PC-3 (cell line): ENCODE data around the gene SPCS2.

Experiments used
- EZH2 ChIP-seq: fragments of 300-600 bp; sonication (generic); IDR thresholded peaks from one replicate; pipeline ENCODE4 v1.6.1; 2017; ENCODE audit warnings: antibody characterized with exemption, mild to moderate bottlenecking, low read length; ENCODE audit not compliant: unreplicated experiment
- EZH2phosphoT487 ChIP-seq: fragments of 300-600 bp; sonication (generic); IDR thresholded peaks from 2 replicates; pipeline ENCODE4 v1.6.1; 2018; ENCODE audit warnings: mild to moderate bottlenecking, antibody characterized with exemption, low read length, borderline replicate concordance
- TF ChIP-seq, protein P1 (sequence below): fragments of 300-600 bp; sonication (generic); conservative IDR thresholded peaks from 2 replicates; pipeline ENCODE4 v1.5.1; 2017; ENCODE audit warnings: antibody characterized with exemption, low read depth, mild to moderate bottlenecking, low read length

DNA sequence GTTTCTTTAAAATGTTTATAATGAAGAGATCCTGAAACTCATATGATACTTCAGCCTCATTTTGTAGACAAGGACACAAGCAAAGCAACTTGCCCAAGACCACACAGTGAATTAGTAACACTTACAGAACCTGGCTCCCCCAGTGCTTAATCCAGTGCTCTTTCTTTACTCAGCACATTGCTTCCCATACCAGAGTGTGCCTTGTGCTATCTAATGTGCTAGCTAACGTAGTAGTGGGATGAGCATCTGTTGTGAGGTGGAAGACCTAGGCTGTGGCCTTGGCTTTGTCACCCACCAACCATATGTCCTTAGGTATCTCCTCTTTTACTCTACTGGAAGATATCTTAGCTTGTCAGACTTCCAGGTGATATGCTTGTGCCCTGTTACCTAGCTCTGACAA, 5.1 kb downstream of the SPCS2 start:
- TF ChIP-seq, protein P1, sequence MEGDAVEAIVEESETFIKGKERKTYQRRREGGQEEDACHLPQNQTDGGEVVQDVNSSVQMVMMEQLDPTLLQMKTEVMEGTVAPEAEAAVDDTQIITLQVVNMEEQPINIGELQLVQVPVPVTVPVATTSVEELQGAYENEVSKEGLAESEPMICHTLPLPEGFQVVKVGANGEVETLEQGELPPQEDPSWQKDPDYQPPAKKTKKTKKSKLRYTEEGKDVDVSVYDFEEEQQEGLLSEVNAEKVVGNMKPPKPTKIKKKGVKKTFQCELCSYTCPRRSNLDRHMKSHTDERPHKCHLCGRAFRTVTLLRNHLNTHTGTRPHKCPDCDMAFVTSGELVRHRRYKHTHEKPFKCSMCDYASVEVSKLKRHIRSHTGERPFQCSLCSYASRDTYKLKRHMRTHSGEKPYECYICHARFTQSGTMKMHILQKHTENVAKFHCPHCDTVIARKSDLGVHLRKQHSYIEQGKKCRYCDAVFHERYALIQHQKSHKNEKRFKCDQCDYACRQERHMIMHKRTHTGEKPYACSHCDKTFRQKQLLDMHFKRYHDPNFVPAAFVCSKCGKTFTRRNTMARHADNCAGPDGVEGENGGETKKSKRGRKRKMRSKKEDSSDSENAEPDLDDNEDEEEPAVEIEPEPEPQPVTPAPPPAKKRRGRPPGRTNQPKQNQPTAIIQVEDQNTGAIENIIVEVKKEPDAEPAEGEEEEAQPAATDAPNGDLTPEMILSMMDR: no peak
- TF ChIP-seq EZH2 (no peak), EZH2phosphoT487 (no peak)
